Colonic mucosa (tissue), 4 donors: ENCODE data around the gene COX4I1. TPM values are rescaled to one million over a fixed set of nuclear protein-coding genes. Genes with fewer than 3 reads are reported as not detected.
A peak's percentile ranks its signal among the peaks of the same experiment; 100 is the strongest.

Experiments used
- DNase-seq: peaks from one replicate; pipeline ENCODE4 v3.0.0-alpha.2; 2020
- H3K27ac ChIP-seq: fragments of 200-600 bp; one replicate; pipeline ENCODE4 v1.8.0; 2021
- H3K27me3 ChIP-seq: fragments of 200-600 bp; one replicate; pipeline ENCODE4 v1.8.0; 2021
- H3K36me3 ChIP-seq: fragments of 200-600 bp; one replicate; pipeline ENCODE4 v1.8.0; 2021
- H3K4me1 ChIP-seq: fragments of 200-600 bp; one replicate; pipeline ENCODE4 v1.8.0; 2021; ENCODE audit warnings: mild to moderate bottlenecking
- H3K4me3 ChIP-seq: fragments of 200-600 bp; one replicate; pipeline ENCODE4 v1.8.0; 2021
- H3K9ac ChIP-seq, 2 donors: one replicate each; pipeline ENCODE4 v1.7.0; 2013; ENCODE audit warnings: control low read depth in 2 of 2, low read depth in 2 of 2, low read length in 2 of 2
- H3K9me3 ChIP-seq: fragments of 200-600 bp; one replicate; pipeline ENCODE4 v1.8.0; 2021
- CTCF ChIP-seq: fragments of 200-600 bp; IDR thresholded peaks from one replicate; pipeline ENCODE4 v1.8.0; 2022; ENCODE audit warnings: antibody characterized with exemption, mild to moderate bottlenecking
- intact Hi-C: fragments of 100-400 bp; cut with DNase I; formaldehyde crosslinking; loops from one replicate; pipeline ENCODE4 v1.14.1; 2022
- total RNA-seq, 2 donors: library from RNA; stranded (reverse); fragmentation: NEBNext Ultra II Directional in 1 of 2; extraction: Animal tissue kit (Norgen Biotek cat#: 25700) in 1 of 2; gene quantifications; one replicate each; pipeline ENCODE4 v1.2.1, GENCODE V29; 2021
- donor health status: healthy.
- donor health status: DM: no; HTN: no; CAD: no.
- donor health status: DM: no; HTN: no; CAD: no.

Gene COX4I1
- total RNA-seq, 2 donors from 2014 or later, result 1,080 to 1,242 TPM

GRCh38 chr16:85820604-85821372 lies 21.3 kb downstream of the COX4I1 start:
- no peak for TF ChIP-seq CTCF
- Histone ChIP-seq H3K4me3 (no peak overlapping the region), H3K27ac (no peak overlapping the region), H3K9ac (peak overlapping the region in 1 of 2 donors; percentile 5), H3K27me3 (no peaks in the 10 kb centered on the region), H3K9me3 (no peaks in the 10 kb centered on the region), H3K36me3 (no peaks in the 10 kb centered on the region), H3K4me1 (peaks cover 9% of the 10 kb centered on the region)
- intact Hi-C loops, result loop anchor here (1.0 to 10.0 kb wide), 4 partner anchors 72 to 704 kb away; no protein-coding TSS in a partner anchor
- no peak for DNase-seq

GRCh38 chr16:85821390-85822135 lies 22.1 kb downstream of the COX4I1 start:
- Histone ChIP-seq H3K27ac (no peak overlapping the region), H3K9me3 (no peaks in the 10 kb centered on the region), H3K36me3 (no peaks in the 10 kb centered on the region), H3K27me3 (no peaks in the 10 kb centered on the region), H3K4me3 (no peak overlapping the region), H3K9ac (peak overlapping the region in 1 of 2 donors; percentile 5), H3K4me1 (peaks cover 9% of the 10 kb centered on the region)
- intact Hi-C loops, result loop anchor here (1.0 to 10.0 kb wide), 4 partner anchors 71 to 703 kb away; no protein-coding TSS in a partner anchor
- DNase-seq, result peak; percentile 81
- TF ChIP-seq CTCF, result peak; percentile 95

GRCh38 chr16:85822145-85822544 lies 22.6 kb downstream of the COX4I1 start:
- DNase-seq, result no peak
- Histone ChIP-seq H3K9me3 (no peaks in the 10 kb centered on the region), H3K4me3 (no peak overlapping the region), H3K36me3 (no peaks in the 10 kb centered on the region), H3K27me3 (no peaks in the 10 kb centered on the region), H3K27ac (no peak overlapping the region), H3K9ac (no peak overlapping the region), H3K4me1 (peaks cover 9% of the 10 kb centered on the region)
- TF ChIP-seq CTCF, result no peak
- intact Hi-C loops, result loop anchor here (5.0 to 10.0 kb wide), 2 partner anchors 70 to 703 kb away; no protein-coding TSS in a partner anchor

GRCh38 chr16:85823328-85823920 lies 23.9 kb downstream of the COX4I1 start:
- DNase-seq, result no peak
- Histone ChIP-seq H3K27me3 (no peaks in the 10 kb centered on the region), H3K9me3 (no peaks in the 10 kb centered on the region), H3K9ac (no peak overlapping the region), H3K36me3 (no peaks in the 10 kb centered on the region), H3K27ac (no peak overlapping the region), H3K4me1 (peaks cover 9% of the 10 kb centered on the region), H3K4me3 (no peak overlapping the region)
- no peak for TF ChIP-seq CTCF
- intact Hi-C loops, result loop anchor here (5.0 to 10.0 kb wide), 2 partner anchors 69 to 701 kb away; no protein-coding TSS in a partner anchor
